GM18951 (cell line): ENCODE data around the gene PPP2R3A.

Experiments used
- POLR2A ChIP-seq: IDR thresholded peaks from 4 replicates; pipeline ENCODE4 v1.6.1; 2011; ENCODE audit warnings: mild to moderate bottlenecking; ENCODE audit not compliant: insufficient read length, insufficient read depth; ENCODE audit errors: extremely low read depth
- in situ Hi-C: fragments of 300-500 bp; cut with MboI; formaldehyde crosslinking; loops from one replicate; pipeline ENCODE4 v1.12.0; 2022; ENCODE audit warnings: low sequenced_read_pairs, mixed read lengths, inconsistent platforms; ENCODE audit not compliant: unreplicated experiment

The PPP2R3A gene

DNA sequence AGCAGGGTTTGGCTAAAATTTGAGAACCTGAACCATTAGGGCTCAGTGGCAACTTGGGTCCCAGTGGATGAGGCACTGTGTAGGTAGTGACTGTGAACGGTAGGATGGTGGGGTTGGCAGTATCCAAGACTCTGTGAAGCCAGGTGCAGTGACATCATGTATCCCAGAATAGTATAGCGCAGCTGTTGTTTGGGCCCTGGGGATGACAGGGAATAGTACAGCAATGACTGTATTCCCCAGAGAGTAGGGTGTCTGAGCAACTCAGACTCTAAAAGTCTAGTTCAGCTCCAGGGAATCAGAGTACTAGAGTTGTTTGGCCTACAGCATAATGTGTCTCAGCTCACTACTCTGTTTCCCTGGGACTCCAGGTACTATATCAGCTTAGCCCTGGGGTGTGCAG lies 20.7 kb upstream of the PPP2R3A start:
- no peak for TF ChIP-seq POLR2A
- in situ Hi-C loops: no loop called here

GRCh38 chr3:135950941-135951340 lies 14.6 kb upstream of the PPP2R3A start:
- in situ Hi-C loops: no loop called here

GRCh38 chr3:135964160-135964955 lies 1.2 kb upstream of the PPP2R3A start:
- TF ChIP-seq POLR2A: no peak
- in situ Hi-C loops: no loop called here

More at GRCh38 chr3:135950941-135951340, 14.6 kb upstream of the PPP2R3A start:
- no peak for TF ChIP-seq POLR2A

DNA sequence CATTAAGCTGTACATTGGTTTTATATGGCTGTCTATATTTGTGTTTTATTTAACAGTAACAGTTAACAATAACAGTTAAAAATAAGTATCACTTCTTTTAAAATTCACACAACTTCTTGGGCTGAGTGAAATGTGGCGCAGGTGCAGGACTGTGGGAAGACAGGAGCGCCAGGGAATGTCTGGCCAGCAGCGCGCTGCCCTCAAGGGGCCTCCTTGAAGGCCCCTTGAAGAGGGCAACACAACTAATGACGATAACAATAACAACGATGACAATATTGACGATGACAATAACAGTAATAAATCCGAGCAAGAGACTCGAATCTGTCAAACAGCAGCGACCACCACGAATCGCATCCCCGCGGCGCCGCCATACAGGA lies 411 bp upstream of the PPP2R3A start:
- no peak for TF ChIP-seq POLR2A
- in situ Hi-C loops: no loop called here

DNA sequence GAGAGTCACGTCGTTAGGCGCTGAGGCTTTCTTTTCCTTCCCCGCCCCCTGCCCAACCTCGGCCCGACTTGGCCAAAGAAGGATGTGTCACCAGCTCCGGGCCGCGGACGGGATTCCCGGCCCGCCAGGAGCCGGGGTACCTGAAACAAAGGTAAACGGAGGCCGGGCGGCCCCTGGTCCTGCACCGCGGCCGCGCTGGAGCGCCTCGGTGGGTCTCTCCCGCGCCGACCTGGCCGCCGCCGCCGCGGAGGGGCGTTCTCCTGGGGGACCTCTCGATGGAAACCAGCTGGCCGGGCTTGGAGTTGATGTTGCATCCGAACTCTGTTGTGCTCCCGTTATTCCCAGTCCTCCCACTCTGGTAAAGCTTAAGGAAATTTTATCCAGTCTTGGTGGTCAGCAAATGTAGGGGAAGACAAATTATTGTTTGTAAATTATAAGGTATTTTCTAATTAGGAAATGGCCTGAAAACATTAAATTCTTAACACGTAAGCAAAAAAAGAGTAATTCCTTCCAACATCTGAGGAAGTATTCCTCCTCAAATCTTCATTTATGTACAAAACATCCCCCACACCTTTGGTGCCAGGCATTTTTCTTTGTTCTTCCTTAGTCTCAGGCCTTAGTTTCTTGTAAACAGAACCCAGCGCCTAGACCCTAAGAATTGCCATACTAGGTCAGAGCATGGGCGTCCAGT lies 888 bp downstream of the PPP2R3A start:
- no peak for TF ChIP-seq POLR2A
- in situ Hi-C loops: no loop called here

DNA sequence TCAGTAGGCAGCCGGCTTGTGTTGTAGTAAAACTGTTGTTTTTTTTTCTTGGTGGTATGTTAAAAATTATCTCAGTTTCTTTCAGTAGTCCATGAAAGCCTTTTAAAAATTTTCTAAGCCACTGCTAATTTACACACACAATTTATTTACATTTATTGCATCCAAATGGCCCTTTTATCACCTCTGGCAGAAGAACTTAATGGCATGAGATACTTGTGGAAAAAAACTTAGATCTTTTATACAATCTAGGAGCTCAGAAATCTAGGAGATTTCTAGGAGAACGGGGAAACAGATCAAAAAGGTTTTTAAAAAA lies 1.4 kb downstream of the PPP2R3A start:
- in situ Hi-C loops: no loop called here
- TF ChIP-seq POLR2A: no peak

DNA sequence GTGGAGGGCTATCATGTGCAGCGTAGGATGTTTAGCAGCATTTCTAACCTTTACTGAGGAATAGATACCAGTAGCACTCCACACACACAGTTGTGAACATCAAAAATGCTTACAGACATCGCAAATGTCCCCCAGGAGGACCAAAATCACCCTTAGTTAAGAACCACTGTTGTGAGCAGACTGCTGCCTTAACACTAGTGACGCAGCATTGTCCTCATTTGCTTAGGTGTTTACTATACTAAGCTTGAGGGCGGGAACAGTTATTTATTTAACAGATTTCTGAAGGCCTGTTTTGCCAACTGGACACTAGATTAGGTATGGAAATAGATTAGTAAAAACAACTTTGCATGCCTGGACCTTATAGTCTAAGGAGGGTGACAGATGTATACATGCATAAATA lies 2.3 kb downstream of the PPP2R3A start:
- in situ Hi-C loops: no loop called here
- no peak for TF ChIP-seq POLR2A

- in situ Hi-C loops: no loop called here
- no peak for TF ChIP-seq POLR2A
Measured at GRCh38 chr3:135970506-135971116, 5.1 kb downstream of the PPP2R3A start.

DNA sequence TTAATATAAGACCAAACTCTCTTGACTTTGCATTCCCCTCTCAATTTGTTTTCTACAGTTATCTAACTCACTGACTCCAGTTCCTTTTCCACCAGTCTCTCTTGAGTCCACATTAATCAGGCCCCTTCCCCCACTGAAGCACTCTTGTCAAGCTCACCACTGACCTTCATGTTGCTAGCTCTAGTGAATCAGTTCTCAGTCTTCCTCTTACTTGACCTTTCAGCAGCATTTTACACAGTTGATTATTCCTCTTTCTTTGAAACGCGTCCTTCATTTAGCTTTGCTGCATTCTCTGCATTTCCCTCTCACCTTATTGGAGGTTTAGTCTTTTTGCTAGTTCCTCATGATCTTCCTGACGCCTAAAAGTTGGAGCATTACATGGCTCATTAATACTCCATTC lies 8.3 kb downstream of the PPP2R3A start:
- in situ Hi-C loops: no loop called here

GRCh38 chr3:135975053-135975452 lies 9.5 kb downstream of the PPP2R3A start:
- in situ Hi-C loops: no loop called here
- no peak for TF ChIP-seq POLR2A

More for the DNA sequence above, 8.3 kb downstream of the PPP2R3A start:
- TF ChIP-seq POLR2A: no peak

- TF ChIP-seq POLR2A: no peak
- in situ Hi-C loops: no loop called here
Measured at GRCh38 chr3:135975536-135975935, 10.0 kb downstream of the PPP2R3A start.

DNA sequence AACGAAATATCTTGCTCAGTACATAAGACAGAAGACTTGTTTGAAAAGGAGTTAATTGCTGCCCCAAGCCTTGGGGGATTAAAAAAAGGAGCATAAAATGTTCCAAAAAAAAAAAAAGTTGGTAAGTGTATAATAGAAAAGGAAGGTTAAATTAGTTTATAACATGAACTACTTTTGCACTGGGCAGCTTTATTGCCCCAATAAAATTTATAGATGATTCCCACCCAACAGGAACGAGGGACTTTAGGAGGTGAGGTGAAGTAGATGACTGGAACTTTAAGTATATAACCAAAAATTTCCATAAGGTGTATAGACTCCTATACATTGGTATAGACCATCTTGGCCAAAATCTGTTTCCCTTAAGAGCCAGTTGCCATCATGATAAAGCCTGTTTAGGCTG lies 14.8 kb downstream of the PPP2R3A start:
- TF ChIP-seq POLR2A: no peak
- in situ Hi-C loops: no loop called here

DNA sequence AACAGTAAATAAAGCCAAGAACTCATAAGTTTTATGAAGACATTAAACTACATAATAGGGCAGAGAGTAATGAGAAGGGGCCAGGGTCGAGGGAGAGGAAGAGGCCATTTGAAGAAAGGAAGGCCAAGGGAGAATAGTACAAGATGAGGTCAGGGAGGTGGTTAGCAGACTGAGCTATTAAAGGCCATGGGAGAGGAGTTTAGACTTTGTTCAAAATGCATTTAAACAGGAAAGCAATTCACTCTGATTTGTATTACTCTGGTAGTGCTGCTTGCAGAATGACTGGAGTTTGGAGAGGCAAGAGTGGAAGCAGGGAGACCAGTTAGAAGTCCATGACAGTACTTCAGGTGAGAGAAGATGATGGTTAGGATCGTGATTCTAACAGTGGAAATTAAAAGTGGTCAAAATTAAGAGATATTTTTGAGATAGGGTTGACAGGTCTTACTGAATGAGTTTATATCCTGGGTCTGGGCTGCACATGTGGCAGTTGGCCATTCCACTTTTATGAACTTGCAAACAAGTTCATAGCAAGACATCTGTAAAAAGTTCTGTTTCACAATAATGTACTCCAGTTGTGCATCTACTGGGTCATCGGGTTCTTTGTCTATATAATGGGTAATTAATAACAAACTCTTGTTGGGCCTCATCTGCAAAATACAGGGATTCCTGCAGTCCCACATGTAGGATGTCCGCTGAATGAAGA lies 16.3 kb downstream of the PPP2R3A start:
- TF ChIP-seq POLR2A: no peak
- in situ Hi-C loops: no loop called here
